WTC11 (cell line): Measurements from ENCODE around the gene STAT1. TPM values are rescaled to one million over a fixed set of nuclear protein-coding genes. Genes with fewer than 3 reads are reported as not detected.

Experiments used
- ATAC-seq: fragments of 200-7000 bp; cut with Tn5 transposase; 2 replicates; pipeline ENCODE4 v1.10.0; 2021; ENCODE audit warnings: mild to moderate bottlenecking, moderate library complexity
- CTCF ChIA-PET: fragments of 300-600 bp; sonication (Branson Sonifier 250); formaldehyde crosslinking; loops from one replicate; lab custom pipeline; 2021; ENCODE audit warnings: antibody characterized with exemption; lab: Charles Lee
- POLR2A ChIA-PET: fragments of 350-600 bp; sonication (Branson Sonifier 250); formaldehyde crosslinking; loops from one replicate; lab custom pipeline; 2021; ENCODE audit warnings: antibody characterized with exemption; lab: Charles Lee
- DNase-seq: peaks from one replicate; pipeline ENCODE4 v3.0.0; 2021; ENCODE audit warnings: low spot score
- H3K27ac Mint-ChIP-seq: 2 replicates; pipeline ENCODE4 v1.8.0; 2021; ENCODE audit warnings: mixed read lengths
- H3K27me3 Mint-ChIP-seq: 2 replicates; pipeline ENCODE4 v1.8.0; 2021; ENCODE audit warnings: low read depth, mild to moderate bottlenecking, moderate library complexity, mixed read lengths
- H3K36me3 Mint-ChIP-seq: 2 replicates; pipeline ENCODE4 v1.8.0; 2021; ENCODE audit warnings: mixed read lengths
- H3K4me1 Mint-ChIP-seq: 2 replicates; pipeline ENCODE4 v1.8.0; 2022; ENCODE audit warnings: mixed read lengths
- H3K4me3 Mint-ChIP-seq: 2 replicates; pipeline ENCODE4 v1.8.0; 2021; ENCODE audit warnings: mild to moderate bottlenecking, moderate library complexity, mixed read lengths
- H3K9me3 Mint-ChIP-seq: 2 replicates; pipeline ENCODE4 v1.8.0; 2021; ENCODE audit warnings: mixed read lengths
- AFF4 ChIP-seq: sonication (generic); formaldehyde crosslinking; IDR thresholded peaks from 2 replicates; pipeline ENCODE4 v1.8.1; 2023; ENCODE audit warnings: mild to moderate bottlenecking, missing genetic modification reagents, borderline replicate concordance
- ATF1 ChIP-seq: sonication (generic); formaldehyde crosslinking; IDR thresholded peaks from 2 replicates; pipeline ENCODE4 v1.8.1; 2023; ENCODE audit warnings: mild to moderate bottlenecking, moderate library complexity, missing genetic modification reagents
- ATF6 ChIP-seq: sonication (generic); formaldehyde crosslinking; IDR thresholded peaks from 2 replicates; pipeline ENCODE4 v1.8.1; 2023; ENCODE audit warnings: mild to moderate bottlenecking, missing genetic modification reagents
- CBFB ChIP-seq: sonication (generic); formaldehyde crosslinking; IDR thresholded peaks from 2 replicates; pipeline ENCODE4 v1.8.1; 2022; ENCODE audit warnings: mild to moderate bottlenecking, low read depth, missing genetic modification reagents
- FOXP1 ChIP-seq: sonication (generic); formaldehyde crosslinking; IDR thresholded peaks from 2 replicates; pipeline ENCODE4 v1.8.0; 2022; ENCODE audit warnings: missing genetic modification reagents, mild to moderate bottlenecking, moderate library complexity, borderline replicate concordance
- GRHL2 ChIP-seq: fragments of 250-450 bp; sonication (Bioruptor Pico); IDR thresholded peaks from 2 replicates; pipeline ENCODE4 v1.8.0; 2022; ENCODE audit warnings: mild to moderate bottlenecking, moderate library complexity; ENCODE audit not compliant: insufficient replicate concordance, severe bottlenecking
- JAZF1 ChIP-seq: fragments of 250-450 bp; sonication (Bioruptor Pico); IDR thresholded peaks from 2 replicates; pipeline ENCODE4 v1.9.0; 2021; ENCODE audit warnings: moderate library complexity, mild to moderate bottlenecking, inconsistent platforms
- MAX ChIP-seq: sonication (generic); formaldehyde crosslinking; IDR thresholded peaks from 2 replicates; pipeline ENCODE4 v1.8.0; 2022; ENCODE audit warnings: mild to moderate bottlenecking, missing genetic modification reagents
- MXD4 ChIP-seq: fragments of 250-450 bp; sonication (Bioruptor Pico); IDR thresholded peaks from 2 replicates; pipeline ENCODE4 v1.8.0; 2021; ENCODE audit warnings: mild to moderate bottlenecking, moderate library complexity, borderline replicate concordance
- NFATC4 ChIP-seq: fragments of 250-450 bp; sonication (Bioruptor Pico); IDR thresholded peaks from 2 replicates; pipeline ENCODE4 v1.9.0; 2021; ENCODE audit warnings: mild to moderate bottlenecking
- NFE2L1 ChIP-seq: sonication (generic); formaldehyde crosslinking; IDR thresholded peaks from 2 replicates; pipeline ENCODE4 v1.8.1; 2023; ENCODE audit warnings: missing genetic modification reagents
- NFYB ChIP-seq: sonication (generic); formaldehyde crosslinking; conservative IDR thresholded peaks from 2 replicates; pipeline ENCODE4 v1.8.0; 2022; ENCODE audit warnings: low read depth, missing genetic modification reagents
- NR2C2 ChIP-seq: sonication (generic); formaldehyde crosslinking; IDR thresholded peaks from 2 replicates; pipeline ENCODE4 v1.8.0; 2022; ENCODE audit warnings: mild to moderate bottlenecking, missing genetic modification reagents
- PREB ChIP-seq: sonication (generic); formaldehyde crosslinking; IDR thresholded peaks from 2 replicates; pipeline ENCODE4 v1.8.1; 2022; ENCODE audit warnings: mild to moderate bottlenecking, missing genetic modification reagents, moderate library complexity, borderline replicate concordance
- SOX15 ChIP-seq: fragments of 250-450 bp; sonication (Bioruptor Pico); IDR thresholded peaks from 2 replicates; pipeline ENCODE4 v1.9.0; 2021; ENCODE audit warnings: mild to moderate bottlenecking
- ZBTB43 ChIP-seq: sonication (generic); formaldehyde crosslinking; IDR thresholded peaks from 2 replicates; pipeline ENCODE4 v1.8.1; 2023; ENCODE audit warnings: mild to moderate bottlenecking, missing genetic modification reagents
- ZNF219 ChIP-seq: sonication (generic); formaldehyde crosslinking; IDR thresholded peaks from 2 replicates; pipeline ENCODE4 v1.8.0; 2023; ENCODE audit warnings: missing genetic modification reagents, mild to moderate bottlenecking, borderline replicate concordance
- ZNF281 ChIP-seq: sonication (generic); formaldehyde crosslinking; IDR thresholded peaks from 2 replicates; pipeline ENCODE4 v1.8.0; 2023; ENCODE audit warnings: mild to moderate bottlenecking, missing genetic modification reagents
- ZNF396 ChIP-seq: fragments of 250-450 bp; sonication (Bioruptor Pico); IDR thresholded peaks from 2 replicates; pipeline ENCODE4 v1.8.0; 2021; ENCODE audit warnings: mild to moderate bottlenecking, moderate library complexity, borderline replicate concordance
- ZNF425 ChIP-seq: fragments of 250-450 bp; sonication (Bioruptor Pico); conservative IDR thresholded peaks from 2 replicates; pipeline ENCODE4 v1.9.0; 2021; ENCODE audit warnings: mild to moderate bottlenecking
- total RNA-seq: library from RNA; stranded (reverse); gene quantifications from 3 replicates; pipeline ENCODE4 v1.2.3, GENCODE V29; 2021

STAT1 gene
- total RNA-seq, 1 experiment from 2014 or later = 36.1 TPM

GRCh38 chr2:191051177-191051576, 37.2 kb upstream of the STAT1 start:
- POLR2A ChIA-PET = no interaction called here
- CTCF ChIA-PET = interaction anchor here (0.7 to 4.6 kb wide), 9 partner anchors 9 to 471 kb away, joined by 3 to 68 read pairs (median 21); partner anchors contain the start of gene STAT4

GRCh38 chr2:191050640-191050987, 36.6 kb upstream of the STAT1 start:
- ChIA-PET POLR2A (no interaction called here), CTCF (interaction anchor here (0.5 to 4.6 kb wide), 7 partner anchors 18 to 445 kb away, joined by 3 to 68 read pairs (median 17); partner anchors contain the start of gene STAT4)
- no peak overlapping the region for H3K4me3 Mint-ChIP-seq
- H3K4me1 Mint-ChIP-seq = peaks cover 13% of the 10 kb centered on the region; the same call in 1 of the 2 replicates
- H3K27ac Mint-ChIP-seq = no peak overlapping the region
- no peaks in the 10 kb centered on the region; the same call in 1 of the 2 replicates for H3K27me3 Mint-ChIP-seq
- DNase-seq = no peak
- no peaks in the 10 kb centered on the region for H3K36me3 Mint-ChIP-seq
- ATAC-seq = no peak
- no peaks in the 10 kb centered on the region for H3K9me3 Mint-ChIP-seq
- no peak for TF ChIP-seq CBFB
- no peak for TF ChIP-seq ZBTB43 (CRISPR knock-in tag)
- no peak for TF ChIP-seq NFATC4 (CRISPR knock-in tag)
- TF ChIP-seq NFYB (CRISPR knock-in tag) = no peak
- no peak for TF ChIP-seq ZNF396 (CRISPR knock-in tag)
- no peak for TF ChIP-seq PREB (CRISPR knock-in tag)
- TF ChIP-seq JAZF1 (CRISPR knock-in tag) = no peak
- TF ChIP-seq NFE2L1 (CRISPR knock-in tag) = no peak
- TF ChIP-seq ATF6 (CRISPR knock-in tag) = no peak
- no peak for TF ChIP-seq ZNF425
- TF ChIP-seq ZNF219 (CRISPR knock-in tag) = no peak
- TF ChIP-seq ATF1 (CRISPR knock-in tag) = no peak
- no peak for TF ChIP-seq ZNF281 (CRISPR knock-in tag)

More at GRCh38 chr2:191051177-191051576, 37.2 kb upstream of the STAT1 start:
- peaks cover 10% of the 10 kb centered on the region; the same call in 1 of the 2 replicates for H3K4me1 Mint-ChIP-seq
- ATAC-seq (no peak), DNase-seq (no peak)
- H3K27ac Mint-ChIP-seq = no peak overlapping the region
- no peaks in the 10 kb centered on the region for H3K36me3 Mint-ChIP-seq
- H3K27me3 Mint-ChIP-seq = no peaks in the 10 kb centered on the region; the same call in 1 of the 2 replicates
- H3K4me3 Mint-ChIP-seq = no peak overlapping the region
- no peak for TF ChIP-seq MXD4 (CRISPR knock-in tag)
- TF ChIP-seq FOXP1 = no peak
- TF ChIP-seq GRHL2 (CRISPR knock-in tag) = no peak
- no peak for TF ChIP-seq NR2C2 (CRISPR knock-in tag)
- TF ChIP-seq AFF4 (CRISPR knock-in tag) = no peak
- TF ChIP-seq MAX = no peak
- no peak for TF ChIP-seq SOX15 (CRISPR knock-in tag)
- H3K9me3 Mint-ChIP-seq = no peaks in the 10 kb centered on the region
